NCI-H2196 treated with DMSO at 0.1 percent for 48 hours (cell line): ENCODE results near the gene ADAMTSL3.
A peak's percentile ranks its signal among the peaks of the same experiment; 100 is the strongest.
"Not testable (repeated sequence)": the region's sequence is repeated elsewhere in the genome, so short reads cannot be mapped to it uniquely, and the experiment has no call there.

ENCODE experiments used
- DNase-seq: peaks from one replicate; lab custom pipeline; 2025; ENCODE audit not compliant: unreplicated experiment; lab: John Stamatoyannopoulos, UW

The ADAMTSL3 gene

DNA sequence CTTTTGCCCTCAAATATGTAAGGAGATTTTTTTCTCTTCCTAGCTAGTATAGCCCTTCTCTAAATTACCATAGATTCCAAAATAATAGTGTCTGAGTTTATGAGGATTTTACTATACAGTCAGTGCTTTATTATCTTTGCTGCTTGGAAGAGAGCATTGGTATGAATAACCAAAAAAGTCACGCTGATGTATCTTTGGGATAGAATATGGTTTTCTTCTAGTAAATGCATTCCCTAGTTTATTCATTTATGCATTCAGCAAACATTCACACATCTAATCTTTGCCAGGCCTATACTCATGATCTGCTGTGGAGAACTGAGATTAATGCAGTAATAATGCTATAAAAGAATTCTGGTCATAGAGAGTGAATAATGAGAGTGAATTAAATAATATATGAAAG, 356.3 kb downstream of the ADAMTSL3 start:
- DNase-seq: no peak

DNA sequence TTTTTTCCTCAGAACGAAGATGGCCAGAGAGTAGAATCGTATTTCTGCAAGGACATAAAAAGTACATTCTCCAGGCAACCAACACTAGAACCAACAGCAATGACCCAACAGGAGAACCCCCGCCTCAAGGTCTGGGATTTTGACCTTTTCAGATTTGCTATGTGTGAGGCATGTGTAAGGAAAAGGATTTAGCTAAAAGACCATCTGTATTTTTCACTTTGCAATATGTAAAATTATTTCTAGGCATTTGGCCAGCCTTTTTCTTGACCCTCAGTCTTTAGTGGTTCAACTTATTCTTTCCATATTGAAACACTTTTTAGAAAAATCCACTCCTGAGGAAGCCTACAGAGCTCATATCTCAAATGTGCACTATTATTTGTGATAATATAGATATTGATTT, 362.4 kb downstream of the ADAMTSL3 start:
- no peak for DNase-seq

DNA sequence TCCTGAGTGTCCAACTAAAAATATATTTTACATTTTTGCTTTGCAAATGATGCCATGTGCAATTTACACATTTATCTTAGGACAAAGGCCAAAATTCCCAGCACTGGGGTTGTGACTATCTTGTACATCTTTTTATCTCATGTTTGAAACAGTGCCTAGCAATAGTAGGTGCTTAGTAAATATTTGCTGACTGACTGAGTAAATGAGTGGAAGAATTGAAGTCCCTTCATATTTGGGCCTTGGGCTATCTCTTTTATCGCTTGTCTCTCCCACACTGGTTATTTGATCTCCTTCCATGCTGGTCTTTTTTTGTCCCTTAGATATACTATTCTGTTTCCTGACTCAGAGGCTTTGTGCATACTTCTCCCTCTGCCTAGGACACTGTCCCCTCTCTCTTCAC, 368.6 kb downstream of the ADAMTSL3 start:
- no peak for DNase-seq

DNA sequence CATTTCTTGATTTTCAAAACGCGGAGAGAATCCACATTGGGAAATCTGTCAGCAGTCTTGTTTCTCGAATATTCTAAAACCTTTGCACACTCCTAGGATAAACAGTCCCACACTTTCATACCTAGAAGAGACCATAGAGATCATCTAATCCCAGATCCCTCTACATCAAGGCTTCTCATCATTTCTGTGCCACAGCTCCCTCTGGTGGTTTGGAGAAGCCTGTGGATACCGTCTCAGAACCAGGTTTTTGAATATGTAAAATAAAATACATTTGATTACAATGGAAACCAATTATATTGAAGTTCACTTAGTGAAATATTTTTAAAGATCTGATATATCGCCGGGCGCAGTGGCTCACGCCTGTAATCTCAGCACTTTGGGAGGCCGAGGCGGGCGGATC, 369.7 kb downstream of the ADAMTSL3 start:
- no peak for DNase-seq

DNA sequence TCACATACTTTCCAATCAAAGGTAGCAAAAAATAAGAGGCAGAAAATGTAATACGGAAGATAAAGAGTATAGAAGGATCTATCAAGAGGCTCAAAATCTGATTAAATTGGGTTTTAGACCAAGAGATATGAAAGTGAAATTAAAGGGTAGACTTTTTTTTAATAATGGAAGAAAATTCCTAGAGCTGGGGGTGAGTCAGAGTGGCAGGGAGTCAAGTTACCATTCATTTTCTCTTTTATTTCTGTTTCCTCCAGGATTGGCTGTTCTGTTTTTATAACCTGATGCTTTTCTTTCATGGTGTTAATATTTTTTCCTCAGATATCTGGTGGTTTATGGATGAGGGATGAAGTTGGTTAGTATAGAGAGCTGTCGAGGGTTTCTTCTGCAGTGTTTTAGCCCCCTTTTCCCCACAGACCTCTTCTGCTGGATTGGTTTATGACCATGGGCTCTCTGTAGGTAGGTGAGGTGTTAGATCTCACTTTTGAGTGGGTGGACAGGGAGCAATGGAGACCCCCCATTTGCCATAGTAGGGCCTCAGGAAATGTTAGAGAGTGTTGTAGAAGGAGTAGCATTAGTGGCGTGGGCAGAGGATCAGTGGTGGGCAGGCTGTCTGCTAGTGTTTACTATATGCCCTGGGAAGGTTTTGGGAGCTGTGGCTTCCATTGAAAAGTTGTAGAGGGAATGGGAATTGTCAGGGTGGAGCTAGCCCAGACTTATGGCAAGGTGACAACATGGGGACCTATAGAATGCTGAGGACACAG, 380.1 kb downstream of the ADAMTSL3 start:
- no peak for DNase-seq

DNA sequence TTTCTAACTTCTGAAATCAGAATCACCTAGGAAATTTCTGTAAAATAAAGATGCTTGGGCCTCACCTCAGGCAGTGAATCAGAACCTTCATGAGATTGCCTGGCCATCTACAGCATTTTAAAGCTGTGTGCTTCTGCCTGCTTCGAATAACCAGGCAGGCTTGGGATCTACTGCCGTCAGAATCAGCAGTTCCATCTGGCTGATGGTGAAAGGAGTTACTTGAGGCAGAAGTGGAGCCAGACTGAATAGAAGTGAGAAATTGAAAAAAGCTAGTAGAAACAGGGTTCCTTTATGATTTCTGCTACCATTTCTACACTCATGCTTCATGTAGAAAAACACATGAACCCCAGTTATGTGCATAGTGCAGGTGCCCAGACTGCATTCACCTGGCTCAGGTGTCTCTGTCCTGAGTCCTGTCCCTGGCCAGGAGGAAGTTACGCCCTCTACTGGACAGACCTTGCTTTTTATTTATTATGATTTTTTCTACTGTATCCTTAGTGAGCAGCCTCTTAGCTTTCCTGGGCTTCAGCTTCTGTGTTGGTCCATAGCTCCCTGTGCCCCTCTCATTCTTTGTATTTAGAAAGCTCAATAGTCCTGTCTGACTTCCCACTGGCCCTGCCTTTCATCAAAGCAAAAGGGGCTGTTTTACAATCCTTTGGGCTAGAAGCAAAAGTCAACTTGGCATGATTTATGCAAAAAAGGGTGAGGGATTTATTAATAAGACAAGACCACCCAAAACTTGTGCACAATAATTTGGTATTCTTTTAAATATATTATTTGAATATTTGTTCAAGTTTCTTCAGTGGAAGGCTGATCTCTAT, 380.9 kb downstream of the ADAMTSL3 start:
- DNase-seq: no peak

DNA sequence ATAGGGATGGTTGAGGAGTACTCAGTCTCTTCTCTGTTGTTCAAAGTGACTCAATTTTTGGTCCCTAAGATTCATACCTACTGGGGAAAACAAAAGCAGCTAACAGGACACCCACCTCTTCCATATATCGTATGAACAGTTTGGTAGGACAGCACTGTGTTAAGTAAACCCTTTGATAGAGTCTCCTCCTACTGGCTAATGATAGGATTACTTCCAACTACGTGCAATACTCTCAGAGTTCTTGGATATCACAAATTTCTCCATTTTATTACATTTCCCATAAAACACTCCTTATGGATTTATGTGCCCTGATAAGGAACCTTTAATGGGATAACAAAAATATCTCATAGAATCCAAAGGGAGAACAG, 381.5 kb downstream of the ADAMTSL3 start:
- DNase-seq: no peak

DNA sequence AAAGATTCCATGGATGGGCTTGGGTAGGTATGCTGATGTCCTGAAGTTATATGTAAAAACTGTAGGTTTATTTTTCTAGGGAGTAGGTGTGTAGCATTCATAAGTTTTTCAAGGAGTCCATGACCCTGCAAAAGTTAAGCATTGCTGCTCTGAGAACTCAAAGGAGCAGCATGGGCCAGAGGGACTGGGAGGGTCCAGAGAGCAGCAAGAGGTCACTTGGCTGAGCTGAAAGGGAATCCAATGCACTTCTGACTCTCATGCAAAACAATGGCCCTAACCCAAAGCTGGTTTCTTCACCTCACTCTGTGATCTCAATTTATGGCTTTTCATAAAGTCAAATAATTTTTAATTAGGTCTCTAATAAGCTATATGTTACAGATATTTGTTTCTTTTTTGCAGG, 383.4 kb downstream of the ADAMTSL3 start:
- no peak for DNase-seq

DNA sequence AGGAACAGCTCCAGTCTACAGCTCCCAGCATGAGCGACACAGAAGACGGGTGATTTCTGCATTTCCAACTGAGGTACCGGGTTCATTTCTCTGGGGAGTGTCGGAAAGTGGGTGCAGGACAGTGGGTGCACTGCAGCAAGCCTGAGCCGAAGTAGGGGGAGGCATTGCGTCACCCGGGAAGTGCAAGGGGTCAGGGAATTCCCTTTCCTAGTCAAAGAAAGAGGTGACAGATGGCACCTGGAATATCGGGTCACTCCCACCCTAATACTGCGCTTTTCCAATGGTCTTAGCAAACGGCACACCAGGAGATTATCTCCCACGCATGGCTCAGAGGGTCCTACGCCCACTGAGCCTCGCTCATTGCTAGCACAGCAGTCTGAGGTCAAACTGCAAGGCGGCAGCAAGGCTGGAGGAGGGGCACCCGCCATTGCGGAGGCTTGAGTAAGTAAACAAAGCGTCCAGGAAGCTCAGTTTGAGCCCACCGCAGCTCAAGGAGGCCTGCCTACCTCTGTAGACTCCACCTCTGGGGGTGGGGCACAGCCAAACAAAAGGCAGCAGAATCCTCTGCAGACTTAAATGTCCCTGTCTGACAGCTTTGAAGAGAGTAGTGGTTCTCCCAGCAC, 388.6 kb downstream of the ADAMTSL3 start:
- not testable (repeated sequence) for DNase-seq

DNA sequence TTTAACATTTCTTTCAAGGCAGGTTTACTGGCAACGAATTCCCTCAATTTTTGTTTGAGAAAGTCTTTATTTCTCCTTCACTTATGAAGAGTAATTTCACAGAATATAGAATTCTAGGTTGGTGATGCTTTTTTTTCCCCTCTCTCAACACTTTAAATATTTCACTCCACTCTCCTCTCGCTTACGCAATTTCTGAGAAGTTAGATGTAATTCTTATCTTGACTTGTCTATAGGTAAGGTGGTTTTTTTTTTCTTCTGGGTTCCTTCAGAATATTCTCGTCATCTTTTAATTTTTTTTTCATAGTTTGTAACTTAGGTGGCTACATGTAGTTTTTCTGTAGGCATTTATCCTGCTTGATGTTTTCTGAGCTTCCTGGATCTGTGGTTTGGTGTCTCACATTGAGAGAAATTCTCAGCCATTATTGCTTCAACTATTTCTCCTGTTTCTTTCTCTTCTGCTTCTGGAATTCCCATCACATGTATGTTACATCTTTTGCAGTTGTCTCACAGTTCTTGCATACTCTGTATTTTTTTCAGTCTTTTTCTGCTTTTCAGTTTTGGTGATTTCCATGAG, 392.2 kb downstream of the ADAMTSL3 start:
- no peak for DNase-seq

DNA sequence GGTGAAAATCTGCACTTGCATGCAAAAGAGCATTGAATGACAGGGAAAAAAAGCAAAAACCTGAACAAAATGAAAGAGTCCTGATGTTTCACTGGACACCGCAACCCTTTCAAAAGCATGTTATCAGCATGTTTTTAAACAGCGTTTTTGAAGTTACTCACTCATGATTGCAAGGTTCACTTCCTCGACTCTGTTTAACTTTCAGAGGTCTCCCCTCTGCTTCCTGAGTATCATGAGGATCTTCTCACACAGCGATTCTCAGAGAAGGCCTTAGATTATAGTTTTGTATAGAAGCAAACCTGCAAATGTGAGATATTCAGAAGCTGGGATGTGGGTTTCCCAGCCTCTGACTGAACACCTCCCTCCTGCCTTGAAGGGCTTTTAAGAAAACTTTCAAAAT, 395.6 kb downstream of the ADAMTSL3 start:
- DNase-seq: not testable (repeated sequence)

DNA sequence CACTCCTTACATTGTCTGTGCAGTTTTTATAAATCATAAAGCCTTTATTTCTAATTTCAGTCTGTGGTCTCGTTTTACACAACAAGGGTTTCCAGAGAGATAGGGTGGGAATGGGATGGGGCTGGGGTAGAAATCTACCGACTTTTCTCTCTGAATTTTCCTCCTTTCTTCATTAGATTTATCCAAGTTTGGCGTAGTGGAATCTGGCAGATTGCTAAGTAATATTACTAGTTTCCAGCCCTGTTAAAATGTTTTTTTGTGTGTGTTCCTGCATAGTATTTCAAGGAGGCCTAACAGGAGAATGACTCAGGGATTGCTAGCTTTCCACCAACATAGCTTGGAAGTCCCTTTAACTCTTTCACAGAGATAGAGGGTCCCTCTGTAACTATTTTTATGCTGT, 396.2 kb downstream of the ADAMTSL3 start:
- DNase-seq: no peak

DNA sequence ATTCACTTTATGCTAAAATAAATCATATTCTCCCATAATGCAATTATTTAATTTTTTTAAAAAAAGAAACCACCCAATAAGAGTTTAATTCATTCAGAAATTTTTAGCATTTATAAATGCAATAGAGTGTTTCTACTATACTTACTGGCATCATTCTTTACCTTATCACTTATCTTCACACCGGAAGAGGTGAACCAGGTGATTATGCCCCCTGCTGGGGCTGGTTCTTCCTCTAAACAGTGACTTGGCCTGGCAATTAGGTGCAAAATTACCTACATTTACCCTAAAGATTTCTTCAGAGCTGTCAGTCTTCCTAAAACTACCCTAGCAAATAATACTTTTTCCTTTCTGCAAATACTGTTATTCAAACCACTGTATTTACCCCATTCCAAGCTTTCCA, 397.2 kb downstream of the ADAMTSL3 start:
- DNase-seq: not testable (repeated sequence)

DNA sequence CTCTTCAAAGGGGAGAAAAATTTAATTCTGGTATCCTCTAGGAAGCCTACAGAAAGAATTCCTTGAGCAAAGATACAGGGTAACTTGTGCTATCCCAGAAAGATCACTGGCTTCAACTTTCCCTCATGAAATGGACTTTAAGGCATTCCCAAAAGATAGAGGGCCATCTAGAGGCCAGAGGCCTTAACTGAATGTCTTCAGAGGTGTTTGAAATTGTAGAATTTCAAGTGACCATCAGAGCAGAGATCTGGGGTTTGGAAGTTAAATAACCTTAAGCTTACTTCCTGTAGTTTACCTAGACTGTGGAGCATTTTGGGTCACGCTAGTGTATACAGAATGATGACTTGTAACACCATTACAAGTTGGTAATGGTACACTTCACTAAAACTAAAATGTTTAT, 400.6 kb downstream of the ADAMTSL3 start:
- DNase-seq: not testable (repeated sequence)

DNA sequence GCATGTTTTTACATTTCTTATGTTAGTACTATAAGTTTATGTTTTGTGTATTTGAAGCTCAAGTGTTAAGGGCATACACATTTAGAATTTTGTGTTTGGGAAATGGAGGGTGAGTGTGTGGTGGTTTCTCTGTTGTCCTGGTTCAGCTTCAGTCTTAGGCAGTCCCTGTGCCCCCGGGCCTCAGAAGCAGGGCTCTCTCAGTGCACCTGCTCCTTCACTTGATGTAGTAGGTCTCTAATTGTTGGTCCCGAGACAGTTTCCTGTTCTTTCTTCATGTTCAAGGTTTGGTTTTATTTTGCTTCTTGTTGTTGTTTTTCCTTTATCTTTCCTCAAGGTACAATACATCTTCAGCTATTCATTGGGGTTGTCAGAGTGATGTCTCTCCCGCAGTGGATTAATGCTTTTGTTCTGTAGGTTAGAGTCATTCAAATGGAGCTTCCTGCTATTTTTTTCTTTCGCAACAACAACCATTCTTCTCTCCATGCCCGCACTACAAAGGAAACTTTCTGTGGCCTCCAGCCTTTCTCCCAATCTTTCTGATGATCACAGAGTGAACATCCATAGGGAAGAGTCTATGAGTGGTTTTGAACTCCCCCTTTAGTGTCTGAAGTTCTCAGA, 403.9 kb downstream of the ADAMTSL3 start:
- DNase-seq: no peak

DNA sequence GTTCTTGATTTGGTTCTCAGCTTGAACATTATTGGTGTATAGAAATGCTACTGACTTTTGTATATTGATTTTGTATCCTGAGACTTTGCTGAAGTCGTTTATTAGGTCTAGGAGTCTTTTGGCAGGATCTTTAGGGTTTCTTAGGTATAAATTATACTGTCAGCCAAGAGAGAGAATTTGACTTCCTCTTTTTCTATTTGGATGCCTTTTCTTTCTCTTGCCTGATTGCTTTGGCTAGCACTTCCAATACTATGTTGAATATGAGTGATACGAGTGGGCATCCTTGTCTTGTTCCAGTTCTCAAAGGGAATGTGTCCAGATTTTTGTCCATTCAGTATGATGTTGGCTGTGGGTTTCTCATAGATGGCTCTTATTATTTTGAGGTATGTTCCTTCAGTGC, 409.8 kb downstream of the ADAMTSL3 start:
- not testable (repeated sequence) for DNase-seq

DNA sequence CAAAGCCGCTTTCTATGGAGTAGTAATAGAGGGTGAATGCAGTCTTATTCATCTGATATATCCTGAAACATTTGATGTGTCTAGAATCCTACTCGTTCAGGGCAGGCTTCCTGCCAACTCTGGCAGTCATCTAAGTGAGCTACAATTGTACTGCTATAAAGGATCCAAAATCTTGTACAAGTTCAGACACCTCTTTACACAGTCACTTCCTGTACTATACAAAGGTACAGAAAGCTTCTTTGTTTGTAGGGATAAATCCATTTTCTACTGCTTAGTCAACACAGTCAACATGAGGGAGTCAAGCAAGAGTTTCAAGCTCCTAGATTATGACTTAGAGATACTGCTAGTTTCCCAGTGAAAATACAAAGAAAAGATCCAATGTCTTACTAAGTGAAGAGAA, 414.8 kb downstream of the ADAMTSL3 start:
- not testable (repeated sequence) for DNase-seq

DNA sequence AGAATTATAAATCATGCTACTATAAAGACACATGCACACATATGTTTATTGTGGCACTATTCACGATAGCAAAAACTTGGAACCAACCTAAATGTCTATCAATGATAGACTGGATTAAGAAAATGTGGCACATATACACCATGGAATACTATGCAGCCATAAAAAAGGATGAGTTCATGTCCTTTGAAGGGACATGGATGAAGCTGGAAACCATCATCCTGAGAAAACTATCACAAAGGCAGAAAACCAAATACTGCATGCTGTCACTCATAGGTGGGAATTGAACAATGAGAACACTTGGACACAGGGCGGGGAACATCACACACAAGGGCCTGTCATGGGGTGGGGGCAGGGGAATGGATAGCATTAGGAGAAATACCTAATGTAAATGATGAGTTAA, 424.1 kb downstream of the ADAMTSL3 start:
- DNase-seq: not testable (repeated sequence)

DNA sequence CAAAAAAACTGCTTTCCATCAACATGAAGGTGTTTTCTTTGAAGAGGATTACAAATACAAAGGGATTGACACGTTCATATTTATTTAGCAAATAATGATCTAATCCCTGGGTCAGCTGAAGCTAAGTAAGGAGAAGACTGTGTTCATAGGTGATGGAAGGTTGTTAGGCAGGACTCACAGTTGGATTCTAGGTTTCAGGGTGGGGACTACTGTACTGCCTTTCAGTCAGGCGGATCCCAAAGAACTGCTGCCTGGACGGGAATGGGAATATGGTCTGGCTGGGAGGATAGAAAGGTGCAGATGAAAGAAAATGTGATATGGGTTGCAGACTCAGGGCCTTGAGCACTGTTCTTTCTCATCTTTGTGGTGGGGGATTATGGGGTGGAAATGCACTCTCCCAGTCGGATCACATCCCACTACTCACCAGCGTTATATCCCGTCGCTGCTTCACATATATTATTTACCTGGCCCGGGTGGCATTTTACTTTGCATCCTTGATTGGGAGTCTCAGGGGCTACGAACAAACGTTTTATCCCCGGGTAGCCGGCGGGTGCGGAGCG, 425.5 kb downstream of the ADAMTSL3 start:
- DNase-seq: peak; percentile 5

DNA sequence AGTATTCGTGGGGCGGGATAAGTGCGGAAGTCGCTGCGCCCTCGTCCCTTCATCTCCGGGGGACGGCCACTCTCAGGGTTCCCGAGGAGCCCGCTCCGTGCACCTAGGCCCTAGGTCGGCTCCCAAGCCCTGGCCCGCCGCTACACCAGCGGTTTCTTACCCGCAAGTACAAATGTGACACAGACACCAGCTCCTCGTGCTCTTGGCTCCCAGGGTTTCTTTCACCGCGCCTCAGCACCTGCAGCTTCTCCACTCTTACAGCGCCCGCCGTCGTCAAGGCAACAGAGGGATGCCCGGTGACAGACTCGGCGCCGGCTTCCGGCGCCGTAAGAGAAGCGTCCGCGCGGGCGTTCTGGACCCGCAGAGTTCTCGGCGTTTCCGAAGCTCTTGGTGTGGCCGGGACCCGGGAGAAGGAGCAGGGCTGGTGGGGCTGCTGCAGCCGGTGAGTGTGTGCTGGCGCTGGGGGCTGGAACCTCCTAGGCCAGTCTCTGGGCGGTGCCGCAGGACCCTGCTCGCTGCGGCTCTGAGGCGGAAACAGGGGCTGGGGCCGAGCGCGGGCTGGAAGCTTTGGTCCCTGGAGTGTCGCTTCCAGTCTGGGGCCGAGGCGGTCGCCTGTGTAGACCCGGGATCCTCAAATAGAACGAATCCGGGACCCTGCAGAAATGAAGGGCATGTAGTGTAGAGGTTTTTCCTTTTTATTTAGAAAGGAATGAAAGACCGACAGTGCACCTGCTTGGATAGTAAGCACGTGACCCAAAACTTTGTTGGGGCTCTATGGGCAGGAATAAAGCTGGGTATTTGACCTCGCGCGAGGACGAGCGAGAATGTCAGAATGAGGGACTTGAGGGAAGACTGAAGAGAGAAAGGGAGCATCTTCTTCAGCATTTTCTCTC, 426.2 kb downstream of the ADAMTSL3 start:
- DNase-seq: peak; percentile 39
